ENCODE results near the gene FA2H.
"Not testable (repeated sequence)": the region's sequence is repeated elsewhere in the genome, so short reads cannot be mapped to it uniquely, and the experiment has no call there.

The FA2H gene

GRCh38 chr16:74668877-74669276 lies 105.7 kb downstream of the FA2H start:
- not testable (repeated sequence) for DNase-seq

GRCh38 chr16:74667255-74667700 lies 107.3 kb downstream of the FA2H start:
- peak; percentile 23 for DNase-seq

- peak; percentile 97 for DNase-seq
Observed at GRCh38 chr16:74666425-74667254, 108.0 kb downstream of the FA2H start, which contains the start of gene RFWD3. TSS of gene RFWD3 (minus strand) at chr16:74666877. CDS start at chr16:74661449, 5,428 bp downstream.

GRCh38 chr16:74666010-74666421 lies 108.6 kb downstream of the FA2H start:
- no peak for DNase-seq
